Activated CD4-positive, alpha-beta T cell treated with anti-CD3 and anti-CD28 coated beads, Interleukin-2, amount 10 ng/mL, durations not matched to agents 24 days and 14 days (primary cell): ENCODE results near the gene SPRR2E. TPM values are rescaled to one million over a fixed set of nuclear protein-coding genes. Genes with fewer than 3 reads are reported as not detected.
"Not testable (repeated sequence)": the region's sequence is repeated elsewhere in the genome, so short reads cannot be mapped to it uniquely, and the experiment has no call there.

Source experiments
- DNase-seq: peaks from one replicate; pipeline ENCODE4 v3.0.0; 2022
- H3K27ac Mint-ChIP-seq: one replicate; pipeline ENCODE4 v1.8.0; 2022; ENCODE audit warnings: mild to moderate bottlenecking, mixed read lengths
- H3K27me3 Mint-ChIP-seq: one replicate; pipeline ENCODE4 v1.8.0; 2022; ENCODE audit warnings: mixed read lengths
- H3K36me3 Mint-ChIP-seq: one replicate; pipeline ENCODE4 v1.8.0; 2022; ENCODE audit warnings: low read depth, mild to moderate bottlenecking, mixed read lengths
- H3K4me1 Mint-ChIP-seq: one replicate; pipeline ENCODE4 v1.8.0; 2021; ENCODE audit warnings: mixed read lengths
- H3K4me3 Mint-ChIP-seq: one replicate; pipeline ENCODE4 v1.8.0; 2022; ENCODE audit warnings: mild to moderate bottlenecking, moderate library complexity, mixed read lengths
- H3K9me3 Mint-ChIP-seq: one replicate; pipeline ENCODE4 v1.8.0; 2021; ENCODE audit warnings: mixed read lengths
- intact Hi-C: fragments of 100-400 bp; cut with micrococcal nuclease; formaldehyde crosslinking; loops from one replicate; pipeline ENCODE4 v1.15.1; 2023
- total RNA-seq: library from RNA; stranded (reverse); gene quantifications from 2 replicates; pipeline ENCODE4 v1.2.3, GENCODE V29; 2022

Gene SPRR2E
- total RNA-seq, 1 donor from 2014 or later = not detected

GRCh38 chr1:153100245-153100644 lies 5.9 kb upstream of the SPRR2E start:
- no peak overlapping the region for H3K4me3 Mint-ChIP-seq
- H3K4me1 Mint-ChIP-seq = no peaks in the 10 kb centered on the region
- no peak overlapping the region for H3K27ac Mint-ChIP-seq
- intact Hi-C loops = no loop called here
- no peaks in the 10 kb centered on the region for H3K9me3 Mint-ChIP-seq
- peaks cover 10% of the 10 kb centered on the region for H3K27me3 Mint-ChIP-seq
- DNase-seq = no peak
- H3K36me3 Mint-ChIP-seq = no peaks in the 10 kb centered on the region

- Mint-ChIP-seq H3K27ac (no peak overlapping the region), H3K4me1 (no peaks in the 10 kb centered on the region), H3K27me3 (peaks cover 9% of the 10 kb centered on the region), H3K36me3 (no peaks in the 10 kb centered on the region), H3K4me3 (no peak overlapping the region), H3K9me3 (no peaks in the 10 kb centered on the region)
- intact Hi-C loops = no loop called here
- DNase-seq = no peak
Measured at GRCh38 chr1:153099461-153100045, 5.2 kb upstream of the SPRR2E start.

- Mint-ChIP-seq H3K4me3 (no peak overlapping the region), H3K27me3 (peaks cover 7% of the 10 kb centered on the region)
Measured at GRCh38 chr1:153095764-153096163, 1.4 kb upstream of the SPRR2E start.

GRCh38 chr1:153087652-153088051 lies 6.7 kb downstream of the SPRR2E start:
- intact Hi-C loops = no loop called here
- Mint-ChIP-seq H3K36me3 (no peaks in the 10 kb centered on the region), H3K27ac (no peak overlapping the region), H3K9me3 (no peaks in the 10 kb centered on the region), H3K4me3 (no peak overlapping the region), H3K27me3 (peaks cover 7% of the 10 kb centered on the region), H3K4me1 (no peaks in the 10 kb centered on the region)
- no peak for DNase-seq

More at GRCh38 chr1:153095764-153096163, 1.4 kb upstream of the SPRR2E start:
- H3K27ac Mint-ChIP-seq = no peak overlapping the region
- H3K4me1 Mint-ChIP-seq = no peaks in the 10 kb centered on the region
- H3K9me3 Mint-ChIP-seq = no peaks in the 10 kb centered on the region
- no peak for DNase-seq
- intact Hi-C loops = no loop called here
- H3K36me3 Mint-ChIP-seq = no peaks in the 10 kb centered on the region

GRCh38 chr1:153081736-153082135 lies 12.6 kb downstream of the SPRR2E start:
- H3K36me3 Mint-ChIP-seq = no peaks in the 10 kb centered on the region
- H3K4me1 Mint-ChIP-seq = no peaks in the 10 kb centered on the region
- peaks cover 5% of the 10 kb centered on the region for H3K9me3 Mint-ChIP-seq
- intact Hi-C loops = no loop called here
- no peak overlapping the region for H3K4me3 Mint-ChIP-seq
- no peak for DNase-seq
- peaks cover 4% of the 10 kb centered on the region for H3K27me3 Mint-ChIP-seq
- H3K27ac Mint-ChIP-seq = no peak overlapping the region

GRCh38 chr1:153072806-153073726 lies 21.3 kb downstream of the SPRR2E start:
- no peak for DNase-seq
- Mint-ChIP-seq H3K4me1 (no peaks in the 10 kb centered on the region), H3K9me3 (no peaks in the 10 kb centered on the region), H3K27ac (no peak overlapping the region), H3K27me3 (peaks cover 3% of the 10 kb centered on the region), H3K4me3 (no peak overlapping the region), H3K36me3 (no peaks in the 10 kb centered on the region)
- intact Hi-C loops = no loop called here

- Mint-ChIP-seq H3K36me3 (no peaks in the 10 kb centered on the region), H3K27ac (no peak within 1 kb of the TSS), H3K27me3 (peaks cover 3% of the 10 kb centered on the region), H3K4me3 (no peak within 1 kb of the TSS), H3K9me3 (no peaks in the 10 kb centered on the region), H3K4me1 (no peaks in the 10 kb centered on the region)
- intact Hi-C loops = no loop called here
- no peak for DNase-seq
Measured at GRCh38 chr1:153071511-153071910, 22.8 kb downstream of the SPRR2E start, which contains the start of gene SPRR2B. SPRR2B (minus strand) TSS chr1:153071611; CDS start chr1:153070839, 772 bp downstream.

- intact Hi-C loops = no loop called here
- H3K27me3 Mint-ChIP-seq = peaks cover 3% of the 10 kb centered on the region
- DNase-seq = no peak
- no peak overlapping the region for H3K27ac Mint-ChIP-seq
- H3K4me3 Mint-ChIP-seq = no peak overlapping the region
- H3K36me3 Mint-ChIP-seq = no peaks in the 10 kb centered on the region
- H3K9me3 Mint-ChIP-seq = no peaks in the 10 kb centered on the region
- no peaks in the 10 kb centered on the region for H3K4me1 Mint-ChIP-seq
Measured at GRCh38 chr1:153070243-153070642, 24.1 kb downstream of the SPRR2E start.

- Mint-ChIP-seq H3K27me3 (peaks cover 14% of the 10 kb centered on the region), H3K36me3 (no peaks in the 10 kb centered on the region), H3K4me1 (no peaks in the 10 kb centered on the region), H3K4me3 (no peak overlapping the region), H3K27ac (no peak overlapping the region), H3K9me3 (no peaks in the 10 kb centered on the region)
- intact Hi-C loops = no loop called here
- no peak for DNase-seq
Measured at GRCh38 chr1:153058826-153059784, 35.2 kb downstream of the SPRR2E start.

GRCh38 chr1:153058154-153058553 lies 36.2 kb downstream of the SPRR2E start:
- Mint-ChIP-seq H3K27me3 (peaks cover 17% of the 10 kb centered on the region), H3K4me1 (no peaks in the 10 kb centered on the region), H3K9me3 (no peaks in the 10 kb centered on the region), H3K4me3 (no peak overlapping the region), H3K27ac (no peak overlapping the region), H3K36me3 (no peaks in the 10 kb centered on the region)
- DNase-seq = no peak
- intact Hi-C loops = no loop called here

- H3K27me3 Mint-ChIP-seq = peaks cover 18% of the 10 kb centered on the region
- H3K36me3 Mint-ChIP-seq = no peaks in the 10 kb centered on the region
- H3K4me3 Mint-ChIP-seq = no peak within 1 kb of the TSS
- H3K4me1 Mint-ChIP-seq = no peaks in the 10 kb centered on the region
- H3K27ac Mint-ChIP-seq = no peak within 1 kb of the TSS
- DNase-seq = no peak
- intact Hi-C loops = no loop called here
- no peaks in the 10 kb centered on the region for H3K9me3 Mint-ChIP-seq
Measured at GRCh38 chr1:153057375-153057774, 37.0 kb downstream of the SPRR2E start, which contains the start of gene SPRR2A. SPRR2A (minus strand) TSS chr1:153057512; CDS start chr1:153056735, 777 bp downstream.

- intact Hi-C loops, DNase-seq, H3K4me3 Mint-ChIP-seq, H3K36me3 Mint-ChIP-seq, H3K27ac Mint-ChIP-seq, H3K9me3 Mint-ChIP-seq, H3K4me1 Mint-ChIP-seq: not testable (repeated sequence)
- H3K27me3 Mint-ChIP-seq = peaks cover 22% of the 10 kb centered on the region
Measured at GRCh38 chr1:153056111-153056510, 38.2 kb downstream of the SPRR2E start.

- H3K4me3 Mint-ChIP-seq = no peak overlapping the region
- H3K27me3 Mint-ChIP-seq = peaks cover 21% of the 10 kb centered on the region
- no peaks in the 10 kb centered on the region for H3K36me3 Mint-ChIP-seq
- no peak for DNase-seq
- H3K9me3 Mint-ChIP-seq = no peaks in the 10 kb centered on the region
- H3K27ac Mint-ChIP-seq = no peak overlapping the region
- H3K4me1 Mint-ChIP-seq = no peaks in the 10 kb centered on the region
- intact Hi-C loops = no loop called here
Measured at GRCh38 chr1:153049211-153049610, 45.1 kb downstream of the SPRR2E start.
